ENCODE data around the gene TRIM24.
A peak's percentile ranks its signal among the peaks of the same experiment; 100 is the strongest.
"Not testable (repeated sequence)": the region's sequence is repeated elsewhere in the genome, so short reads cannot be mapped to it uniquely, and the experiment has no call there.

The TRIM24 gene

GRCh38 chr7:138460176-138460648, at the start of gene TRIM24:
TRIM24 (plus strand) TSS chr7:138460259; CDS start chr7:138460549, 290 bp downstream.
- DNase-seq: peak; percentile 91

GRCh38 chr7:138412077-138412476, 48.0 kb upstream of the TRIM24 start:
- DNase-seq: not testable (repeated sequence)

GRCh38 chr7:138412921-138413320, 47.1 kb upstream of the TRIM24 start:
- DNase-seq: not testable (repeated sequence)

DNA sequence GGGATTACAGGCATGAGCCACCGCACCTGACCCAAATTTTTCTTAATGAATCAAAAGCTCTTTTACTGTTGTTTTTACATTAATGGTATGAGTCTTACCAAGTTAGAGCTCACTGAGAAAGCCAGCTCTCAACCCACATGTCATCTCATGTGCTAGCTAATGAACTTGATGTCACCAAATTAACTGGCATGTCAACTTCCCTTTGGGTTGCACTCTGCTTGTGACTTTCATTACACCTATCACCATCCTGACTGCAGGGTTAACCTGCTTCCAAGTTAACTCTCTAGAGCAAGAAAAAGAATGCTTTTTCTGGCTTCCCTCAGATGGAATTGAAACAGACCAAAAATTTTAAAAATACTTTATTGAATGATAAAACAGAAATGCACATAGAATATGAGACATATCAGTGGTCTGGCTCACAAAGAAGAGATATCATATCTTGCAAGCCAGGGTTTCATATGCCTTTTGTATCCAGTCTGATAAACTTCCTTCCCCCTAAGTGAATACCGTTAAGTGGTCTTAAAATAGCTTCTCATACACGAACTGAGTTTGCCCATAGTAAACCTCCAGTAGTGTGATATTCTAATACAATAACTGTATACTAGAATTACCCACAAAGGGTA, 42.9 kb upstream of the TRIM24 start:
- DNase-seq: no peak

- no peak for DNase-seq
Measured at GRCh38 chr7:138417764-138418163, 42.3 kb upstream of the TRIM24 start.

- DNase-seq: not testable (repeated sequence)
Measured at GRCh38 chr7:138418403-138418802, 41.7 kb upstream of the TRIM24 start.

- no peak for DNase-seq
Measured at GRCh38 chr7:138425026-138425425, 35.0 kb upstream of the TRIM24 start.

- no peak for DNase-seq
Measured at GRCh38 chr7:138429577-138430250, 30.3 kb upstream of the TRIM24 start.

- no peak for DNase-seq
Measured at GRCh38 chr7:138431517-138431916, 28.5 kb upstream of the TRIM24 start.

GRCh38 chr7:138433583-138434443, 26.2 kb upstream of the TRIM24 start:
- peak; percentile 35 for DNase-seq

DNA sequence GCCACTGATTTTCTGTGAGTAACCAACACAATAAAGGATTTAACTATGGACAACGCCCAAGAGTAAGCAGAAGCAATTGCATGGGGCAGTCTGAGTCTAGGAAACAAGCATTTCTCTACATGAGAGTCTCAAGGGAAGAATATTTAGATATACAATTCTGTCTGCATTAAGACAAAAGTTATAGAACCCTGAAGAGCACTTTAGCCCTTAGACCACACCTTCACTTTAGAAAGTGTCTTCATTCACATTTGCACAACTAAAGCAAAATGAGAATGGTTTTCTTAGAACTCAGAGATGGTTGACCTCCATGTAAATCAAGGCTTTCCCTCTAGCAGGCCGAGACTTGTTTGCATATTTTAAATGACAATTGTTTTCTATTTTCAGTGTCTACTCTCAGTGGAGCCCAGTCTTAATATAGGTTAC, 25.5 kb upstream of the TRIM24 start:
- DNase-seq: no peak

GRCh38 chr7:138435231-138435919, 24.7 kb upstream of the TRIM24 start:
- no peak for DNase-seq

DNA sequence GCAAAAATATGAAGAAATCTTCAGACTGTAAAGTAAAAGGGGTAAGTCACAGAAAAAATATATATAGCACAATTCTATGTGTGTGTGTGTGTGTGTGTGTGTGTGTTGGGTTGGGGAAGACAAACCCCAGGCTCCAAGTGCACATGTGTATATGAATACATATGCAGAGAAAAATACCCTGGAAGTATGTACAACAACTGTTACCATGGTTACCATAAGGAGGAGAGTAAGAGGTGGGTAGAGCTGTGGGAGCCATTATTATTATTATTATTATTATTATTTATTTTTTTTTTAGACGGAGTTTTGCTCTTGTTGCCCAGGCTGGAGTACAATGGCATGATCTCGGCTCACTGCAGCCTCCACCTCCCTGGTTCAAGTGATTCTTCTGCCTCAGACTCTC, 23.7 kb upstream of the TRIM24 start:
- no peak for DNase-seq

DNA sequence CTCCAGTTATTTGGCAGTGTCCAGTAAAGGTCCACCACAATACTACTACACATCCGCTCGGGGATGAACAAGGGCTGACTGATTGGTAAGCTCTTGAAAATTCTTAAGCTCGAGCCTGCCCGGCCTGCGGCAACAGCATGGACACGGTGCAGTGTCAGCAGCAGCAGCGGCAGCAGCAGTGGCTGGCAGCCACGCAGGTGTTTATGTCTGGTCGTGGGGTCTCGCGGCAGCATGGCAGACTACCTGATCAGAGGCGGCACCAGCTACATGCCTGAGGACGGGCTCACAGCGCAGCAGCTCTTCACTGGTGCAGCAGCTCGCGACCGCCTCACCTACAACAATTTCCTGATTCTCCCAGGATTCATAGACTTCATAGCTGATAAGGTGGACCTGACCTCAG, 19.6 kb upstream of the TRIM24 start:
- DNase-seq: no peak

DNA sequence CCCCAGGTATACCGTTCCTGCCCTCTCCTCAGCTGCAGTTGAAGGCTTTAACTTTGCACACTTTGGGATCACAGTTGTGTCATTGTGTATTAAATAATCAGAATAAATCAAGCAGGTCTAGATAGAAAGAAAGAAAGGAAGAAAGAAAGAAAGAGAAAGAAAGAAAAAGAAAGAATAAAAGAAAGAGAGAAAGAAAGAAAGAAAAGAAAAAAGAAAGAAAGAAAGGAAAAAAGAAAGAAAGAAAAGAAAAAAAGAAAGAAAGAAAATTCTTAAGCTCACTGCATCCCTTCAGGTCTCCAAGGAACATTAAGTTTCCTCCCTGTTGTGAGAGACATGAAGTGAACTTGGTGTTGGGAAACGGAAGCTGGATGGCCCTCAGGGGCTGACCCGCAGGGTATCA, 17.2 kb upstream of the TRIM24 start:
- no peak for DNase-seq

- DNase-seq: no peak
Measured at GRCh38 chr7:138449580-138449979, 10.5 kb upstream of the TRIM24 start.

- no peak for DNase-seq
Measured at GRCh38 chr7:138455609-138456008, 4.5 kb upstream of the TRIM24 start.

GRCh38 chr7:138456220-138456619, 3.8 kb upstream of the TRIM24 start:
- no peak for DNase-seq

GRCh38 chr7:138458576-138459412, 1.3 kb upstream of the TRIM24 start:
- DNase-seq: no peak

- peak; percentile 97 for DNase-seq
Measured at GRCh38 chr7:138459413-138460175, 465 bp upstream of the TRIM24 start.
